Gastroesophageal sphincter (tissue), 3 donors: ENCODE data around the gene CCNJL.

Experiments
- EP300 ChIP-seq: sonication (generic); formaldehyde crosslinking; IDR thresholded peaks from one replicate; pipeline ENCODE4 v1.6.1; 2017; ENCODE audit warnings: antibody characterized with exemption, mild to moderate bottlenecking
- POLR2A ChIP-seq, 2 donors: fragments of 450-650 bp; IDR thresholded peaks; one replicate each; pipeline ENCODE4 v1.6.1; 2017; ENCODE audit warnings: antibody characterized with exemption in 2 of 2, mild to moderate bottlenecking in 2 of 2, moderate library complexity in 1 of 2
- POLR2AphosphoS5 ChIP-seq: sonication (generic); formaldehyde crosslinking; IDR thresholded peaks from one replicate; pipeline ENCODE4 v1.6.1; 2017; ENCODE audit warnings: antibody characterized with exemption
- TF ChIP-seq, protein P1 (sequence below), 4 experiments: fragments of 200-600 bp in 2 of 4; fragments of 450-650 bp in 2 of 4; sonication (generic) in 1 of 4; IDR thresholded peaks; one replicate each; pipeline ENCODE4 v1.5.1; 2017 to 2019; ENCODE audit warnings: antibody characterized with exemption in 4 of 4, mild to moderate bottlenecking in 2 of 4, moderate library complexity in 2 of 4

DNA sequence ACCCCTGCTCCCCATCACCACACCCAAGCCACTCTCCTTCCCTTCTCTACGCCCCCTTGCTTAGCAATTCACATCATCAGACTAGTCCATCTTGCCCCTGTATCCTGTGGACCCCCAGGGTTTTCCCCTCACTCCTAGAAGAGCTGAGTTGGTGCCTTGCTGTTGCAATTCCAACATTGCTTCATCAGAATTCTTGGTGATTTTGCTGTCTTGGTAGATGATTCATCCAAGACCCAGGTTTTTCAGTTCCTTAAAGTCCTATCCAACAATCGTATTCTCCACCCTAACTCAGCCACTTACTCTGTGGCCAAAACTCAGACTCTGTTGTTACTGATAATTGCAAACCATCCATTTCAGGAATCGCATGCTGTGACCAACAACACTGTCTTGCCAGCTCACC, 21.4 kb upstream of the CCNJL start:
- TF ChIP-seq, protein P1, sequence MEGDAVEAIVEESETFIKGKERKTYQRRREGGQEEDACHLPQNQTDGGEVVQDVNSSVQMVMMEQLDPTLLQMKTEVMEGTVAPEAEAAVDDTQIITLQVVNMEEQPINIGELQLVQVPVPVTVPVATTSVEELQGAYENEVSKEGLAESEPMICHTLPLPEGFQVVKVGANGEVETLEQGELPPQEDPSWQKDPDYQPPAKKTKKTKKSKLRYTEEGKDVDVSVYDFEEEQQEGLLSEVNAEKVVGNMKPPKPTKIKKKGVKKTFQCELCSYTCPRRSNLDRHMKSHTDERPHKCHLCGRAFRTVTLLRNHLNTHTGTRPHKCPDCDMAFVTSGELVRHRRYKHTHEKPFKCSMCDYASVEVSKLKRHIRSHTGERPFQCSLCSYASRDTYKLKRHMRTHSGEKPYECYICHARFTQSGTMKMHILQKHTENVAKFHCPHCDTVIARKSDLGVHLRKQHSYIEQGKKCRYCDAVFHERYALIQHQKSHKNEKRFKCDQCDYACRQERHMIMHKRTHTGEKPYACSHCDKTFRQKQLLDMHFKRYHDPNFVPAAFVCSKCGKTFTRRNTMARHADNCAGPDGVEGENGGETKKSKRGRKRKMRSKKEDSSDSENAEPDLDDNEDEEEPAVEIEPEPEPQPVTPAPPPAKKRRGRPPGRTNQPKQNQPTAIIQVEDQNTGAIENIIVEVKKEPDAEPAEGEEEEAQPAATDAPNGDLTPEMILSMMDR (IDR thresholded peaks at IDR 0.05) = no peak
- TF ChIP-seq POLR2AphosphoS5 = no peak
- no peak for TF ChIP-seq POLR2A (IDR thresholded peaks at IDR 0.05)
- no peak for TF ChIP-seq EP300
